ENCODE data around the gene TAX1BP1.

TAX1BP1 gene

GRCh38 chr7:27808626-27809025 is 68.7 kb downstream of the TAX1BP1 start:
- peak; percentile 76 to 78 for DNase-seq (ENCODE audit: low read depth in 2 of 2)
- no peak overlapping the region for H3K4me3 ChIP-seq (replicated peaks in 1 of 2; ENCODE audit: low read depth in 2 of 2, low read length in 2 of 2)
- TF ChIP-seq CTCF (IDR thresholded peaks at IDR 0.05; ENCODE audit: low read depth, low read length): no peak

GRCh38 chr7:27810186-27810585 is 70.2 kb downstream of the TAX1BP1 start:
- TF ChIP-seq CTCF (IDR thresholded peaks at IDR 0.05; ENCODE audit: low read depth, low read length): no peak
- DNase-seq (ENCODE audit: low read depth in 2 of 2): no peak
- no peak overlapping the region for H3K4me3 ChIP-seq (replicated peaks in 1 of 2; ENCODE audit: low read depth in 2 of 2, low read length in 2 of 2)

GRCh38 chr7:27812706-27813105 is 72.7 kb downstream of the TAX1BP1 start:
- DNase-seq (ENCODE audit: low read depth in 2 of 2): no peak
- TF ChIP-seq CTCF (IDR thresholded peaks at IDR 0.05; ENCODE audit: low read depth, low read length): no peak
- no peak overlapping the region for H3K4me3 ChIP-seq (replicated peaks in 1 of 2; ENCODE audit: low read depth in 2 of 2, low read length in 2 of 2)

GRCh38 chr7:27822245-27822644 is 82.3 kb downstream of the TAX1BP1 start:
- H3K4me3 ChIP-seq (replicated peaks in 1 of 2; ENCODE audit: low read depth in 2 of 2, low read length in 2 of 2): no peak overlapping the region
- peak in 1 of 2 donors; percentile 38 for DNase-seq (ENCODE audit: low read depth in 2 of 2)
- TF ChIP-seq CTCF (IDR thresholded peaks at IDR 0.05; ENCODE audit: low read depth, low read length): no peak

GRCh38 chr7:27825891-27826290 is 85.9 kb downstream of the TAX1BP1 start:
- TF ChIP-seq CTCF (IDR thresholded peaks at IDR 0.05; ENCODE audit: low read depth, low read length): no peak
- peak in 1 of 2 donors; percentile 31 for DNase-seq (ENCODE audit: low read depth in 2 of 2)
- H3K4me3 ChIP-seq (replicated peaks in 1 of 2; ENCODE audit: low read depth in 2 of 2, low read length in 2 of 2): no peak overlapping the region

GRCh38 chr7:27826357-27826756 is 86.4 kb downstream of the TAX1BP1 start:
- no peak overlapping the region for H3K4me3 ChIP-seq (replicated peaks in 1 of 2; ENCODE audit: low read depth in 2 of 2, low read length in 2 of 2)
- no peak for DNase-seq (ENCODE audit: low read depth in 2 of 2)
- no peak for TF ChIP-seq CTCF (IDR thresholded peaks at IDR 0.05; ENCODE audit: low read depth, low read length)

- DNase-seq (ENCODE audit: low read depth in 2 of 2): no peak
- TF ChIP-seq CTCF (IDR thresholded peaks at IDR 0.05; ENCODE audit: low read depth, low read length): no peak
- no peak overlapping the region for H3K4me3 ChIP-seq (replicated peaks in 1 of 2; ENCODE audit: low read depth in 2 of 2, low read length in 2 of 2)
Measured at GRCh38 chr7:27834179-27834921, 94.4 kb downstream of the TAX1BP1 start.
